Common myeloid progenitor, CD34-positive (primary cell): ENCODE results near the gene MEF2D.

Experiments
- CTCF ChIA-PET: fragments of 350-600 bp; sonication (Branson Sonifier 250); formaldehyde crosslinking; loops from one replicate; lab custom pipeline; 2021; ENCODE audit warnings: antibody characterized with exemption; lab: Charles Lee
- POLR2A ChIA-PET: fragments of 350-600 bp; sonication (Branson Sonifier 250); formaldehyde crosslinking; loops from one replicate; lab custom pipeline; 2021; ENCODE audit warnings: antibody characterized with exemption; lab: Charles Lee
- DNase-seq, 3 donors: peaks; one replicate each; pipeline versions ENCODE4 v3.0.0 to v3.0.0-alpha.2; 2013
- H3K27ac ChIP-seq, 2 experiments: 1 replicate in 1 of 2; 2 replicates in 1 of 2; pipeline ENCODE4 v1.7.0; 2013; ENCODE audit warnings: inconsistent platforms in 2 of 2, low read length in 2 of 2, mild to moderate bottlenecking in 2 of 2, low read depth in 1 of 2, moderate library complexity in 1 of 2; ENCODE audit not compliant: severe bottlenecking in 2 of 2, insufficient read depth in 1 of 2, poor library complexity in 1 of 2
- H3K27me3 ChIP-seq, 5 experiments: replicated peaks in 2 of 5; 1 replicate in 3 of 5; 2 replicates in 2 of 5; pipeline versions ENCODE4 v1.6.1 to v1.7.0; 2013; ENCODE audit warnings: low read length in 4 of 5, mild to moderate bottlenecking in 2 of 5, moderate library complexity in 2 of 5, inconsistent platforms in 1 of 5; ENCODE audit not compliant: insufficient read depth in 5 of 5, control insufficient read depth in 4 of 5
- H3K36me3 ChIP-seq, 4 experiments: 1 replicate in 2 of 4; 2 replicates in 2 of 4; pipeline versions ENCODE4 v1.6.1 to v1.7.0; 2013; ENCODE audit warnings: low read length in 3 of 4, control low read depth in 1 of 4, mild to moderate bottlenecking in 1 of 4; ENCODE audit not compliant: control insufficient read depth in 4 of 4, insufficient read depth in 4 of 4
- H3K4me1 ChIP-seq, 4 experiments: 1 replicate in 3 of 4; 2 replicates in 1 of 4; pipeline versions ENCODE4 v1.6.1 to v1.7.1; 2013; ENCODE audit warnings: low read length in 3 of 4, mild to moderate bottlenecking in 3 of 4, control low read depth in 1 of 4, inconsistent platforms in 1 of 4, moderate library complexity in 1 of 4; ENCODE audit not compliant: control insufficient read depth in 4 of 4, insufficient read depth in 4 of 4; ENCODE audit errors: control extremely low read depth in 1 of 4
- H3K4me3 ChIP-seq, 7 experiments: 1 replicate in 4 of 7; 2 replicates in 3 of 7; pipeline versions ENCODE4 v1.5.1 to v1.7.0; 2013; ENCODE audit warnings: mild to moderate bottlenecking in 7 of 7, low read length in 6 of 7, moderate library complexity in 6 of 7, inconsistent platforms in 2 of 7, low read depth in 2 of 7, control low read depth in 1 of 7; ENCODE audit not compliant: insufficient read depth in 4 of 7, control insufficient read depth in 1 of 7; ENCODE audit errors: extremely low read depth in 1 of 7
- H3K9me3 ChIP-seq, 5 experiments: 1 replicate in 4 of 5; 2 replicates in 1 of 5; pipeline versions ENCODE4 v1.6.1 to v1.7.1; 2013; ENCODE audit warnings: low read length in 4 of 5, mild to moderate bottlenecking in 2 of 5, inconsistent platforms in 1 of 5, low read depth in 1 of 5, moderate library complexity in 1 of 5; ENCODE audit not compliant: control insufficient read depth in 4 of 5, insufficient read depth in 2 of 5; ENCODE audit errors: control extremely low read depth in 1 of 5
- WGBS: methylation state at CpG from one replicate; pipeline ENCODE4 v1.1.5; 2013; ENCODE audit not compliant: insufficient coverage; 5-methylcytosine and 5-hydroxymethylcytosine counted together

MEF2D gene

DNA sequence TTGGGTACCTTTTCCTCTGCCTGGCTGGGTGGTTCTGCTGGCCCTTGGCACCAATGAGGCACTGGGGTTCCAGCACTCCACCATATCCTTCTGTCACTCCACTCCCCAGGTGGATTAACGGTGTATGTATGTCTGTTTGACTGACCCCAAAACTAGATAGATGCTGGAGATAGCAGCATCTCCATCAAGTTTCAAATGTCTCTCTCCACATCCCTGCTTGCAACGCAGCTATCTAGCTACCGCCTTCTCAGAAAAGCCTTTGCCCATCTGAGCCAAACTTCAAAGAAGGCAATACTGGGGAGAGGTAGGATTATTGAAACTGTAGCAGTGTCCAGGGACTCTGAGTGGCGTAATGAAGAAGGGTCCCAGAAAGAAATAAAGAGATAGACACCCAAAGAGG is 67.5 kb downstream of the MEF2D start:
- WGBS, result 27% methylated on average over 3 of the region's 4 CpGs
- no peaks in the 10 kb centered on the region for H3K36me3 ChIP-seq
- H3K4me3 ChIP-seq, result no peak overlapping the region
- DNase-seq, result no peak
- peaks cover 32 to 100% (median 69%) of the 10 kb centered on the region in 5 experiments for H3K27me3 ChIP-seq
- H3K27ac ChIP-seq, result no peak overlapping the region
- H3K9me3 ChIP-seq, result no peaks in the 10 kb centered on the region
- ChIA-PET CTCF (interaction anchor here (1.0 to 8.3 kb wide), 7 partner anchors 9 to 48 kb away, joined by 3 to 88 read pairs (median 11); no protein-coding TSS in a partner anchor), POLR2A (no interaction called here)
- peaks cover 0 to 18% (median 9%) of the 10 kb centered on the region in 4 experiments for H3K4me1 ChIP-seq

DNA sequence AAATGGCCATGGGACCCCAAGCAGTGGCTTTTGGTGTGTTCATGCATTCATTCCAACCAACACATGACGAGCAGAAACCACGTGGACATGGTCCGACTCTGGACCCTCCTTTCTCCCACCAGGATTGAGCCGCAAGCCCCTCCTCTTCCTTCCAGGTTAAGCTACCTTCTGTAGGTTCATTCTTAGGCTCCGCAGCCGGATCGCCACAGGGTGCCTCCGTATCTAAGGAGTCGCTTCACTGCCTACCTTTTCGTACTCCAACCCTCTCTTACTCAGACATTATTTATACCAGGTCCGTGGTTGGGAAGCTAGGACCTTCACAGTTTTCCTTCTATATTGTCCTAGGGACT is 67.9 kb downstream of the MEF2D start:
- Histone ChIP-seq H3K27ac (no peak overlapping the region), H3K36me3 (no peaks in the 10 kb centered on the region), H3K9me3 (no peaks in the 10 kb centered on the region), H3K4me1 (peaks cover 0 to 16% (median 9%) of the 10 kb centered on the region in 4 experiments), H3K4me3 (no peak overlapping the region), H3K27me3 (peaks cover 30 to 100% (median 70%) of the 10 kb centered on the region in 5 experiments)
- no peak for DNase-seq
- ChIA-PET POLR2A (no interaction called here), CTCF (interaction anchor here (0.6 to 8.3 kb wide), 8 partner anchors 10 to 70 kb away, joined by 3 to 88 read pairs (median 11); no protein-coding TSS in a partner anchor)
- 6% methylated on average over 11 of the region's 11 CpGs for WGBS

DNA sequence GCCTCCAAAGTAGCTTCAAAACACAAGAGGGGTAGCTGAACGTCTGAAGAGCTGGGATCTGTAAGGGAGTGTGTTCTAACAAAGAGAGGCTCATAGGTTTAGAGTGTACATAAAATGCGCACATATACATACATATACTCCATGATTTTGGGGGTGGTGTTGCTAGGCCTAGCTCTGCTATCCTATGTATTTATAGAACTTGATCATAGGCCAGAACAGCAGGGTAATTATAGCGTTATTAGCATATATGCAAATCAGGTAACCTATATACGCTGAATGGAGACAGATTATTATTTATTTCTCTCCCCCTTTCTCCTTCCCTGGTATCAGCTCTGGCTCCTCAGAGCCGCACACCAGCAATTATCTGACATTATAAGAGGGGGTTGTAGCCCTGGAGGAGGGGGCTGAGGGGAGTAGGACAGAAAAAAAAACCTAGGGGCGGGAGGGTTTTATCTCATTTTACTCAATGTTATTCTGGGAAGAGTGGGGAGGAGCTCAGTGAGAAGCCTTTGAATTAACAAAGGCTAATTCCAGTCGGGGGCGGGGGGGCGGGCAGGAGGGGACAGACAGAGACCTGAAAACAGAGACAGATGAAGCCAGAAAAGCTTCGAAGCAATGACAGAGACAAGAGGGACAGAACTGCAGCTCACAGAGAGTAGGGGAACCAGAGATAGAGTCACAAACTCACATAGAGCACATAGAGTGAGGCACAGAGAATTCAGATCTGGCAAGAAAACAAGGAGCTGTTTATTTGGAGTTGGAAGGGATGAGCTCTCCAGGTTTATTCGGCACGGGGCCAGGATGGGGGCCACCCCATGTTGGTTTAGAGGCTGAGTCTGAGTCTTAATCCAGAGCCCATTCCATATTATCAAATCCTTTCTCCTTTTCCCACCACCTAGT is 68.6 kb downstream of the MEF2D start:
- ChIA-PET CTCF (interaction anchor here (0.6 to 8.3 kb wide), 9 partner anchors 9 to 69 kb away, joined by 3 to 88 read pairs (median 11); no protein-coding TSS in a partner anchor), POLR2A (no interaction called here)
- Histone ChIP-seq H3K4me1 (peaks cover 0 to 15% (median 9%) of the 10 kb centered on the region in 4 experiments), H3K27ac (no peak overlapping the region), H3K9me3 (no peaks in the 10 kb centered on the region), H3K27me3 (peaks cover 24 to 100% (median 70%) of the 10 kb centered on the region in 5 experiments), H3K4me3 (no peak overlapping the region), H3K36me3 (no peaks in the 10 kb centered on the region)
- DNase-seq, result no peak
- 0% methylated on average over 1 of the region's 12 CpGs for WGBS

DNA sequence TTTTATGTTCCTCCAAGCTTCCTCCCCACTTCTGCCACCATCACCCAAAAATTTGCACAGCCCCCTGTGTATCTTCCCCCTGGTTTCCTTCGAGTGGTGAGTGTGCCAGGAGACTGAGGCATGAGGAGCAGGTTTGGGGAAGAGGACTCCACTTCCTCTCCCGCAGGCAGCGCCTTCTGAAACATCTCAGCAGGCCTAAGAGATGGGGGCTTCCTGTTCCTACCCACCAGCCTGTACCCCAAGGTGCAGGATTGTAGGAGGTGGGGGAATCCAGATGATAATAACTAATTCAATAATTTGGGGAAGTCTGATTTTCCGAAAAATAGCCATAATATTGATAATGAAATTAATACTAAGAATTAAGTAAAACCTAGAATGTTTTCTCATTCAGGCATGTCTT is 69.2 kb downstream of the MEF2D start:
- H3K27me3 ChIP-seq, result peaks cover 24 to 99% (median 73%) of the 10 kb centered on the region in 5 experiments
- no peak overlapping the region for H3K4me3 ChIP-seq
- CTCF ChIA-PET, result interaction anchor here (0.9 to 8.3 kb wide), 7 partner anchors 9 to 46 kb away, joined by 4 to 88 read pairs (median 11); no protein-coding TSS in a partner anchor
- H3K27ac ChIP-seq, result no peak overlapping the region
- no peaks in the 10 kb centered on the region for H3K9me3 ChIP-seq
- WGBS, result 0% methylated on average over 2 of the region's 4 CpGs
- H3K36me3 ChIP-seq, result no peaks in the 10 kb centered on the region
- H3K4me1 ChIP-seq, result peaks cover 0 to 12% (median 7%) of the 10 kb centered on the region in 4 experiments
- DNase-seq, result no peak
- POLR2A ChIA-PET, result no interaction called here

DNA sequence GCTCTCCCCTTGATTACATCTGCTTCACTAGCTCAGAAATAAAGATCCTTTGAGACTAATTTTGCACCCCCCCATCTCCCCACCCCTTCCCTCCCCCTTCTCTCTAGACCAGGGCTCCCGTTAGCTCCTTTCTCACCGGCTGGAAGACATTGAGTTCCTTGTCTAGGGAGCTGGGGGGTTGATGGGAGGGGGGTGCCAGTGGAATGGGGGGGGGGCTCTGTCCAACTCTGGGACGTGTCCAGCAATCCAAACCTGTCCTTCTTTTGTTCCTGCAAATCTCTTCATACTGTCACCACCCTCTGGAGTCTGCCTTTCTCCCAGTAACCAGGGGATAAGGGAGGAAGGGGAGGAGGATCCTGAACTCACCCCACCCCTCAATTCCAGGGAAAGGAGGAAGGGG is 69.7 kb downstream of the MEF2D start:
- POLR2A ChIA-PET, result no interaction called here
- DNase-seq, result no peak
- CTCF ChIA-PET, result interaction anchor here (1.3 to 8.3 kb wide), 6 partner anchors 8 to 46 kb away, joined by 5 to 88 read pairs (median 24); no protein-coding TSS in a partner anchor
- H3K4me1 ChIP-seq, result peaks cover 0 to 7% (median 4%) of the 10 kb centered on the region in 4 experiments
- WGBS, result no CpG with 5 or more reads among the region's 3 CpGs
- no peaks in the 10 kb centered on the region for H3K9me3 ChIP-seq
- peaks cover 24 to 100% (median 74%) of the 10 kb centered on the region in 5 experiments for H3K27me3 ChIP-seq
- H3K27ac ChIP-seq, result no peak overlapping the region
- no peaks in the 10 kb centered on the region for H3K36me3 ChIP-seq
- H3K4me3 ChIP-seq, result no peak overlapping the region

DNA sequence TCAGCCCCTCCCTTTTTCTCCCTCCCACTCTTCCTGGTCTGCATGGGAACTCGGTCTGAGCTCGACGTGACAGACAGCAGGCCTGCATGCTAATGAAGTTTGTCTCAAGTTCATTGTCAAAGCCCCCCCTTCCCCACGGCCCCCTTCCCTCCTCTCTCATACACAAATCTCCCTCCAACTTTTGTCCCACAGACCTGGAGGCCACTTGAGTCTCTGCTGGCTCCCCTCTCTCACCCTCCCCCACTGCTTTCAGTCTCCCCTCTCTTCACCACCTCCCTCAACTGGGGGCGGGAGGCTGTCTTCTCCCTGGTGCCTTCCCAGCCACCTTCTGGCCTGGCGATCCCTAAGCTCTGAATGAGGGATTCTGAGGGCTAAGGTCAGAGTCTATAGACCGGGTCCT is 70.3 kb downstream of the MEF2D start:
- ChIA-PET POLR2A (no interaction called here), CTCF (interaction anchor here (1.3 to 8.3 kb wide), 5 partner anchors 8 to 45 kb away, joined by 5 to 88 read pairs (median 36); no protein-coding TSS in a partner anchor)
- no peak for DNase-seq
- Histone ChIP-seq H3K36me3 (no peaks in the 10 kb centered on the region), H3K9me3 (no peaks in the 10 kb centered on the region), H3K4me3 (no peak overlapping the region), H3K27me3 (peaks cover 23 to 99% (median 73%) of the 10 kb centered on the region in 5 experiments), H3K27ac (no peak overlapping the region), H3K4me1 (peaks cover 0 to 1% (median under 1%) of the 10 kb centered on the region in 4 experiments)
- WGBS, result 0% methylated on average over 6 of the region's 7 CpGs
